Stimulated activated effector memory CD8-positive, alpha-beta T cell treated with anti-CD3 and anti-CD28 coated beads, Interleukin-12 subunit alpha, Interleukin-12 subunit beta, amount 100 ng/mL, for 72 hours (primary cell): Measurements from ENCODE around the gene FBXW11.
A peak's percentile ranks its signal among the peaks of the same experiment; 100 is the strongest.
"Not testable (repeated sequence)": the region's sequence is repeated elsewhere in the genome, so short reads cannot be mapped to it uniquely, and the experiment has no call there.

ENCODE experiments used
- ATAC-seq: fragments of 150-1000 bp; cut with Tn5 transposase; 2 replicates; pipeline ENCODE4 v1.10.0; 2021
- DNase-seq, 2 donors: peaks; one replicate each; pipeline ENCODE4 v3.0.0; 2021 to 2022; ENCODE audit warnings: low spot score in 2 of 2
- H3K27ac Mint-ChIP-seq: one replicate; pipeline ENCODE4 v1.8.0; 2022; ENCODE audit warnings: mild to moderate bottlenecking, mixed read lengths
- H3K36me3 Mint-ChIP-seq: one replicate; pipeline ENCODE4 v1.8.0; 2022; ENCODE audit warnings: mild to moderate bottlenecking, mixed read lengths
- H3K4me1 Mint-ChIP-seq: one replicate; pipeline ENCODE4 v1.8.0; 2022; ENCODE audit warnings: mixed read lengths
- H3K4me3 Mint-ChIP-seq: one replicate; pipeline ENCODE4 v1.8.0; 2022; ENCODE audit warnings: mild to moderate bottlenecking, mixed read lengths
- H3K9me3 Mint-ChIP-seq: one replicate; pipeline ENCODE4 v1.8.0; 2022; ENCODE audit warnings: mixed read lengths

FBXW11 gene

DNA sequence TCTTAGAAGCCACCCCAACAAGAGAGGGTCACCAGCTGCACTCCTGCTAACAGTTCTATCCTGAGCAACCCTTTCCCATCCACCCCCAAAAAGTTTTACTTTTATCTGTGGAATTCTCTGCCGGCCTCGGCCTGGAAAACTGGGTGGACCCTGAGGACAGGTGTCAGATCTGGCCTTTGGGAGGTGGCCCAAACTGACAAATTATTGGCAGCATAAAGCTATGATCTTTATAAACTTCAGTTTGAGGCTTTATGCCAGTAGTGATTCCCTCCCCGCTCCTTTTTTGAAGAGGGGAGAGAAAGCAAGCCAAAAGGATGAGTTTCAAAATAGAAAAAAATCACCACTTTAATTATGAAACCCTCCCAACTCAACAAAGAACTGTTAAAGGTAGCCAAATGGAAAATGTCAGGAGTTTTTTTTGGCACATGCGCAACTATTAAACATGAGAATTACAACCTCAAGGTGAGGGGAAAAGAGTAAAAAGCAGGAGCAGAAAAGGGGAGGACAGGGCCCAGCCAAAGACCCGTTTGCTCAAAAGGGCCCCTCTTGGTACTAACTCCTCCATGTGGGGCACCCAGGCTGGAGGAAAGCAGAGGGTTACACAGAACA, 49.4 kb downstream of the FBXW11 start:
- Mint-ChIP-seq H3K4me3 (peak overlapping the region; percentile 31), H3K27ac (peak overlapping the region; percentile 20), H3K9me3 (no peaks in the 10 kb centered on the region), H3K4me1 (peaks cover 77% of the 10 kb centered on the region), H3K36me3 (peaks cover 24% of the 10 kb centered on the region)
- ATAC-seq (no peak), DNase-seq (no peak)

GRCh38 chr5:171956314-171956713, 50.1 kb downstream of the FBXW11 start:
- H3K36me3 Mint-ChIP-seq = peaks cover 24% of the 10 kb centered on the region
- ATAC-seq = no peak
- peaks cover 70% of the 10 kb centered on the region for H3K4me1 Mint-ChIP-seq
- H3K27ac Mint-ChIP-seq = peak overlapping the region; percentile 20
- H3K9me3 Mint-ChIP-seq = no peaks in the 10 kb centered on the region
- H3K4me3 Mint-ChIP-seq = no peak overlapping the region
- DNase-seq = no peak

DNA sequence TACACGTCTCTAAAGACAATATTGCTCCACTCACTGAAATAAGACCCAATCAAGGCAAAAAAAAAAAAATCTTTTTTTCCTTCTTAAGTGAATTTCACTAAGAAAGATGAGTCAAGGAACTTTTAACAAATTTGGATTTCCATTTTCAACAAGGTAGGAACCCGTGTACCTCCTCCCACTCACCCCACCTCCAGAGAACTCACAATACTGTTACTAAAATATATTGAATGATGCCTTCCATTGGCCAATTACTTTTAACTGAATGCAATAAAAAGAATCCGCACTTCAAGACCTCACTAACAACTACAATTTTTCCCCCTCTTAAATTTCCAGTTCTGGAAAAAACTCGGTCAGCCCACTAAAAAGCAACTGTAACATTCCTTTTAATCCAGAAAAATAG, 50.7 kb downstream of the FBXW11 start:
- Mint-ChIP-seq H3K36me3 (peaks cover 19% of the 10 kb centered on the region), H3K4me1 (peaks cover 65% of the 10 kb centered on the region)

GRCh38 chr5:171954721-171955120, 51.7 kb downstream of the FBXW11 start:
- Mint-ChIP-seq H3K9me3 (no peaks in the 10 kb centered on the region), H3K36me3 (peaks cover 14% of the 10 kb centered on the region), H3K4me1 (peaks cover 55% of the 10 kb centered on the region), H3K4me3 (no peak overlapping the region), H3K27ac (no peak overlapping the region)
- ATAC-seq (no peak), DNase-seq (no peak)

More for the DNA sequence above, 50.7 kb downstream of the FBXW11 start:
- DNase-seq = no peak
- no peak for ATAC-seq
- Mint-ChIP-seq H3K27ac (no peak overlapping the region), H3K9me3 (no peaks in the 10 kb centered on the region), H3K4me3 (no peak overlapping the region)

DNA sequence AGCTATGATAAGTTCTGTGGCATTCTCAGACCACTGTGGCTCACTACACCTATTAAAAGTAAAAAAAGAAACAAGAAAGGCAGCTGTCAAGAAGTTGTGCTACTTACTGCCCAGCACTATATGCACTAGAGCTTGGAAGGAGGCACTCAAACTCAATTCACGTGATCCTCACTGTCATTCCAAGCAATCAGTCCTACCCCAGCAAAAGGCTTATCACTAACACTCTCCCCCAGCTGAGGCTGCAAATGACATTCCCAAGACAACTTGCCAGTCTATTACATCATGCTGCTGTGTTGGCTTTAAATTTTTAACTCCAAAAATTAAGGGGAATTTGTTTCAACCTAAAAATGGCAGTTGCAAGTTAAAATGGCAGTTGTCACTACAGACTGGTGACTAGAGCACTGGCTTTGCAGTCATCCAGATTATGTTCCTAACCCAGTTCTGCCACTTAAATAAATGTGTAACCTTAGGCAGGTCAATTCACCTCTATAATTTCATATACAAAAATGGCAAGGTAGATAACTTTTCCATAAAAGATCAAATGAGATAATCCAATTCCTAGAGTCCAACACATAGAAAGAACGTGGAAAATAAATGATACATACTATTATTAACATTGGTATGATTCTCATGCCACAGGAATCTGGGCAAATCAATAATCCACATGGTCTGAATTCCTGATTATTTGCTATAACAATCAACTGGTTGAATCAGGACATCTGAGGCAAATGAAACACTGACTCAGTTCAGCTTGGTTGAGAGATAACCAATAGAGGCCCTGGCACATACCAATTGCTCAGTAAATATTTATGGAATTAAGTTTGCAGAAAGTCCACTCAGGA, 52.4 kb downstream of the FBXW11 start:
- Mint-ChIP-seq H3K27ac (no peak overlapping the region), H3K9me3 (no peaks in the 10 kb centered on the region), H3K36me3 (peaks cover 7% of the 10 kb centered on the region), H3K4me3 (no peak overlapping the region), H3K4me1 (peaks cover 50% of the 10 kb centered on the region)
- DNase-seq = no peak
- no peak for ATAC-seq

DNA sequence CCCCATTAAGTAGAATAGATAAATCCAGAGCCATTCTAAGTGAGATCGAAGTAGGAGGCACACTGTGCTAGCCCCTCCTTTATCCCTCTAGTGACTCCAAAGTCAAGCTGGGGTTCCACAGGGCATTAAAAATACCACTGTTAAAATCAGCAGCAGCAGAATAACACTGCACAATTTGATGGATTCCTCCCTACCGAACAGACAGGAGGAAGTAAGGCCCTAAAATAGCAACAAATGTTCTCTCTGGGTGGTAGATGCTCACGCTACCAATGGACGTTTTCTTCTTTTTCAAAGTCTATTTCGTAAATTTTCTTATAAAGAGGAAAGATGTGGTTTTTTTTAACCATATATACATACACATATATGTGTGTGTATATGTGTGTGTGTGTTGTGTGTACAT, 54.4 kb downstream of the FBXW11 start:
- peaks cover 30% of the 10 kb centered on the region for H3K4me1 Mint-ChIP-seq

DNA sequence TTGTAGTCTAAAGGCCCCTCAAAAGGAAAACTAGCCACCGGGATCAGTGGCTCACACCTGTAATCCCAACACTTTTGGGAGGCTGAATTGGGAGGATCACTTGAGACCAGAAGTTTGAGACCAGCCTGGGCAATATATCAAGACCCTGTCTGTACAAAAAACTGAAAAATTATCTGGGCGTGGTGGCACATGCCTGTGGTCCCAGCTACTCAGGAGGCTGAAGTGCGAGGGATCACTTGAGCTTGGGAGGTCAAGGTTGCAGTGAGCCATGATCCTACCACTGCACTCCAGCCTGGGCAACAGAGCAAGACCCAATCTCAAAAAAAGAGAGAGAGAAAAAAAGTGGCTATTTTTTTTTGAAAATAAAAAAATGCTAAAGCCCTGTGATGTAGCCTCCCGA, 55.2 kb downstream of the FBXW11 start:
- H3K27ac Mint-ChIP-seq = no peak overlapping the region
- peaks cover 26% of the 10 kb centered on the region for H3K4me1 Mint-ChIP-seq
- no peak overlapping the region for H3K4me3 Mint-ChIP-seq
- DNase-seq (no peak), ATAC-seq (no peak)
- no peaks in the 10 kb centered on the region for H3K36me3 Mint-ChIP-seq
- H3K9me3 Mint-ChIP-seq = no peaks in the 10 kb centered on the region

More for the DNA sequence above, 54.4 kb downstream of the FBXW11 start:
- Mint-ChIP-seq H3K36me3 (no peaks in the 10 kb centered on the region), H3K27ac (no peak overlapping the region), H3K9me3 (no peaks in the 10 kb centered on the region), H3K4me3 (no peak overlapping the region)
- no peak for ATAC-seq
- no peak for DNase-seq

DNA sequence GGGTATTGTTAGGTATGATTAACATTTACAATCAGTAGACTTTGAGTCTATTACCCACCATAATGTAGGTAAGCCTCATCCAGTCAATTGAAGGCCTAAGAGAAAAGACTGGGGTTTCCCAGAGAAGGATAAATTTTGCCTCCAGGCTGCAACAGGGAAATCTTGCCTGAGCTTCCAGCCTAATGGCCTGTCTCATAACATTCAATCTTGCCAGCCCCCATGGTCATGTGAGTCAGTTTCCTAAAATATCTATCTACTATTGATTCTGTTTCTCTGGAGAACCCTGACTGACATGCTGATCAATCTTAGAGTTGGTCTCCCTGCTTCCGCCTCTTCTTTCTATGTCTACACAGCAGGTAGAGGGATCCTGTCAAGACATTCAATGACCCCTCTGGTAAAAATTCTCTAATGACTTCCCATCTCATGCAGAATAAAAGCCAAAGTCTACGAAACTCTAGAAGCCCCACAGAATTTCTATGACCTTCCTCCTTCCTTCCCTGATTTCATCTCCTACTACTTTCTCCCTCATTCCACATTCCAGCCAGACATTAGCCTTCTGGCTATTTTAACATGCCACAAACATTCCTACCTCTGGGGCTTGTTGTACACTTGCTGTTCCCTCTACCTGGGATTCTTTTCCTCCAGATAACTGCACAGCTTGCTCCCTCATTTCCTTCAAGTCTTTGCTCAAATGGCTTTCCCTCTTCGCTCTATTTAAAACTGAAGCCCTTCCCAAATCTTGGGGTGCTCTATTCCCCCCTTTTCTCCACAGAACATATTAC, 60.2 kb downstream of the FBXW11 start:
- H3K4me1 Mint-ChIP-seq = peaks cover 36% of the 10 kb centered on the region
- no peak overlapping the region for H3K4me3 Mint-ChIP-seq

DNA sequence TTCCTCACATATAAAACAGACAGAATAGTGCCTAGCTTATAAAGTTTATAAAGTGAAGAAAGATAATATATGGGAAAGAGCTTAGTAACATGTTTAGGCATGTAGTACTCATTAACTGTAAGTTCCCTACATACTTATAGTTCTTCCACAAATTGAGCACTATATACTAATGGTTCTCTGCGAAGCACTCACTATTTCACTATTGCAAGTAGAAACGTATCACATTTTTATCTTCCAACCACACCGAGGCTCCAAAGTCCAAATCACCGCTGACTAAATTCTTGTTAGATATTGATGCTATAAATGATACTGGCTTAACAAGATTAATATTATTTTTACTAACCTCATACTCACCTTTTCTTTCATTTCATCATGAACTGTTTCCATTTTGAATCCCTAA, 61.0 kb downstream of the FBXW11 start:
- Mint-ChIP-seq H3K27ac (no peak overlapping the region), H3K4me1 (peaks cover 43% of the 10 kb centered on the region), H3K36me3 (peaks cover 6% of the 10 kb centered on the region), H3K4me3 (no peak overlapping the region), H3K9me3 (no peaks in the 10 kb centered on the region)
- no peak for ATAC-seq
- DNase-seq = no peak

More for the DNA sequence above, 60.2 kb downstream of the FBXW11 start:
- ATAC-seq = no peak
- Mint-ChIP-seq H3K36me3 (no peaks in the 10 kb centered on the region), H3K27ac (no peak overlapping the region), H3K9me3 (no peaks in the 10 kb centered on the region)
- no peak for DNase-seq

GRCh38 chr5:171945066-171945465, 61.4 kb downstream of the FBXW11 start:
- Mint-ChIP-seq H3K27ac (no peak overlapping the region), H3K4me3 (no peak overlapping the region), H3K9me3 (no peaks in the 10 kb centered on the region), H3K36me3 (peaks cover 6% of the 10 kb centered on the region), H3K4me1 (peaks cover 48% of the 10 kb centered on the region)
- ATAC-seq (no peak), DNase-seq (no peak)

DNA sequence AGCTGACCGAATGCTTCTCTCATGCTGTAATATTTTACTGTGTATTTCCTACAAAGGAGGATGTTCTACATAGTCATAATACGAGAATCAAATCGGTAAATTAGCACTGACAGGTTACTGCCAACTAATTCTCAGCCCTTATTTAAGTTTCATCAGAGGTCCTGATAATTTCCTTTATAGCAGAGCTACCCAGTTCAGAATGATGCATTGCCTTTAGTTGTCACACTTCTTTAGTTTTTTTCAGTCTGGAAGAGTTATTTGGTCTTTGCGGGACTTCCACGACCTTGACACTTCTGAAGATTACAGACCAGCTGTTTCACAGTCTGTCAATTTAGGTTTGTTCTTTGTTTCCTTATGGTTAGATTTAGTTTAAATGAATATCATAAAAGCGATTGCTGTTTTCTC, 64.3 kb downstream of the FBXW11 start:
- ATAC-seq = peak; percentile 88
- H3K4me1 Mint-ChIP-seq = peaks cover 61% of the 10 kb centered on the region
- peak overlapping the region; percentile 28 for H3K4me3 Mint-ChIP-seq
- DNase-seq, H3K9me3 Mint-ChIP-seq: not testable (repeated sequence)
- H3K27ac Mint-ChIP-seq = peak overlapping the region; percentile 40
- peaks cover 14% of the 10 kb centered on the region for H3K36me3 Mint-ChIP-seq

DNA sequence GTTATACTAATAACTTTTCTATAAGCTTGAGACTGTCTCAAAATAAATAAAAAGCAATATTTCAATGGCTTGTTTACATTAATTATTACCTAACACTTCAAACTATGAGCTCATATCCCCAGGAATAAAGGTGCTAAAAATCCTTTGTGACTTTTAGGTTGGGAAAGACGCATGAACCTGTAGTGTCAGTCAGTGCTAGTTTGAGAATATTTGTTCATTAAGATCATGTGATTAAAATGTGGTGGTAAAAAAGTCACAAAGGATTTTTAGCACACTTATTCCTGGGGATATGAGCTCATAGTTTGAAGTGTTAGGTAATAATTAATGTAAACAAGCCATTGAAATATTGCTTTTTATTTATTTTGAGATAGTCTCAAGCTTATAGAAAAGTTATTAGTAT, 64.8 kb downstream of the FBXW11 start:
- H3K36me3 Mint-ChIP-seq = peaks cover 14% of the 10 kb centered on the region
- not testable (repeated sequence) for H3K27ac Mint-ChIP-seq, H3K4me3 Mint-ChIP-seq, H3K9me3 Mint-ChIP-seq, DNase-seq, ATAC-seq
- peaks cover 65% of the 10 kb centered on the region for H3K4me1 Mint-ChIP-seq

DNA sequence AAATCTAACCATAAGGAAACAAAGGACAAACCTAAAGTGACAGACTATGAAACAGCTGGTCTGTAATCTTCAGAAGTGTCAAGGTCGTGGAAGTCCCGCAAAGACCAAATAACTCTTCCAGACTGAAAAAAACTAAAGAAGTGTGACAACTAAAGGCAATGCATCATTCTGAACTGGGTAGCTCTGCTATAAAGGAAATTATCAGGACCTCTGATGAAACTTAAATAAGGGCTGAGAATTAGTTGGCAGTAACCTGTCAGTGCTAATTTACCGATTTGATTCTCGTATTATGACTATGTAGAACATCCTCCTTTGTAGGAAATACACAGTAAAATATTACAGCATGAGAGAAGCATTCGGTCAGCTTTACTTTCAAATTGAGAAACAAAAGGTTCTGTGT, 65.2 kb downstream of the FBXW11 start:
- H3K27ac Mint-ChIP-seq, H3K9me3 Mint-ChIP-seq, H3K4me3 Mint-ChIP-seq, DNase-seq: not testable (repeated sequence)
- ATAC-seq = peak; percentile 90
- peaks cover 14% of the 10 kb centered on the region for H3K36me3 Mint-ChIP-seq
- peaks cover 65% of the 10 kb centered on the region for H3K4me1 Mint-ChIP-seq

- DNase-seq (no peak), ATAC-seq (no peak)
- Mint-ChIP-seq H3K36me3 (peaks cover 17% of the 10 kb centered on the region), H3K27ac (no peak overlapping the region), H3K4me3 (no peak overlapping the region), H3K9me3 (no peaks in the 10 kb centered on the region), H3K4me1 (peaks cover 54% of the 10 kb centered on the region)
These were observed 66.5 kb downstream of the FBXW11 start for GRCh38 chr5:171939951-171940350.

- Mint-ChIP-seq H3K4me3 (no peak overlapping the region), H3K36me3 (peaks cover 29% of the 10 kb centered on the region), H3K4me1 (peaks cover 45% of the 10 kb centered on the region), H3K27ac (no peak overlapping the region), H3K9me3 (no peaks in the 10 kb centered on the region)
- ATAC-seq (no peak), DNase-seq (no peak)
These were observed 68.1 kb downstream of the FBXW11 start for GRCh38 chr5:171938358-171938757.
